Heart left ventricle (tissue), 16 donors: ENCODE data around the gene HMG20B. TPM values are rescaled to one million over a fixed set of nuclear protein-coding genes. Genes with fewer than 3 reads are reported as not detected.
A peak's percentile ranks its signal among the peaks of the same experiment; 100 is the strongest.

Experiments
- ATAC-seq, 4 donors: fragments of 200-7000 bp; cut with Tn5 transposase; one replicate each; pipeline ENCODE4 v1.9.1; 2020 to 2022; ENCODE audit warnings: moderate library complexity in 4 of 4, mild to moderate bottlenecking in 3 of 4, moderate number of reproducible peaks in 1 of 4
- DNase-seq, 5 donors: peaks; one replicate each; pipeline ENCODE4 v3.0.0-alpha.2; 2020
- H3K27ac ChIP-seq, 12 donors: fragments of 200-600 bp; sonication (generic) in 4 of 12; one replicate each; pipeline versions ENCODE4 v1.5.0 to v1.8.0; 2016 to 2022; ENCODE audit warnings: mild to moderate bottlenecking in 2 of 12
- H3K27me3 ChIP-seq, 9 donors: fragments of 200-600 bp; sonication (generic) in 2 of 9; one replicate each; pipeline versions ENCODE4 v1.5.1 to v1.8.0; 2016 to 2022; ENCODE audit warnings: mild to moderate bottlenecking in 3 of 9
- H3K36me3 ChIP-seq, 9 donors: fragments of 200-600 bp; sonication (generic) in 2 of 9; one replicate each; pipeline versions ENCODE4 v1.5.0 to v1.8.0; 2018 to 2022; ENCODE audit warnings: mild to moderate bottlenecking in 2 of 9
- H3K4me1 ChIP-seq, 12 donors: fragments of 200-600 bp; sonication (generic) in 4 of 12; one replicate each; pipeline versions ENCODE4 v1.5.0 to v1.8.0; 2016 to 2022; ENCODE audit warnings: mild to moderate bottlenecking in 3 of 12
- H3K4me3 ChIP-seq, 12 donors: fragments of 200-600 bp; sonication (generic) in 4 of 12; one replicate each; pipeline versions ENCODE4 v1.5.0 to v1.8.0; 2017 to 2022; ENCODE audit warnings: mild to moderate bottlenecking in 9 of 12, moderate library complexity in 4 of 12
- H3K9me3 ChIP-seq, 12 donors: fragments of 200-600 bp; sonication (generic) in 4 of 12; one replicate each; pipeline versions ENCODE4 v1.5.0 to v1.8.0; 2016 to 2022; ENCODE audit warnings: mild to moderate bottlenecking in 1 of 12
- POLR2A ChIP-seq, 2 donors: fragments of 450-650 bp; IDR thresholded peaks; one replicate each; pipeline ENCODE4 v1.6.1; 2017; ENCODE audit warnings: antibody characterized with exemption in 2 of 2, mild to moderate bottlenecking in 2 of 2, moderate library complexity in 2 of 2
- WGBS, 4 donors: extraction: QIAGEN DNeasy Blood & Tissue Kit in 2 of 4; methylation state at CpG; one replicate each; pipeline versions ENCODE4 v1.1.5 to v1.1.7; 2013 to 2018; 5-methylcytosine and 5-hydroxymethylcytosine counted together
- intact Hi-C, 10 donors: fragments of 100-400 bp; cut with DNase I; formaldehyde crosslinking; loops; one replicate each; pipeline versions ENCODE4 v1.11.1 to v1.14.2; 2022
- long read RNA-seq, 3 donors: library from polyadenylated mRNA; unstranded; transcript quantifications; one replicate each; pipeline ENCODE4 v2.0.0, GENCODE V29; 2020 to 2021
- polyA plus RNA-seq, 2 donors: library from polyadenylated mRNA; stranded (reverse); fragments of 200-250 nt; gene quantifications; one replicate each; pipeline ENCODE4 v1.2.3, GENCODE V29; 2013
- total RNA-seq, 9 donors: library from RNA; depleted of rRNA in 2 of 9; stranded (reverse); fragments of >200 nt in 2 of 9; fragmentation: NEBNext Ultra II Directional in 3 of 9; extraction: Animal tissue kit (Norgen Biotek cat#: 25700) in 3 of 9; gene quantifications; one replicate each; pipeline versions ENCODE4 v1.1.0 to v1.2.4, GENCODE V29; 2016 to 2023
- TF ChIP-seq, protein P1 (sequence below), 12 donors: fragments of 200-600 bp; sonication (generic) in 4 of 12; IDR thresholded peaks; one replicate each; pipeline versions ENCODE4 v1.5.0 to v1.8.0; 2018 to 2022; ENCODE audit warnings: antibody characterized with exemption in 12 of 12, mild to moderate bottlenecking in 5 of 12
- donor health status: ischemic (EF 13 %, LVEDD 7.1; RV severe dilation, severe dysfunction).
- donor health status: healthy with polysubstance abuse.
- donor health status: DM: no; HTN: yes; CAD: no.
- donor health status: DM: no; HTN: no; CAD: no.
- donor health status: ischemic (EF 25% LVEDD 6.9; RV normal size, moderate dysfunction).
- donor health status: ischemic (EF 25% LVEDD 5.7; RV mildly dilated, moderate dysfunction).
- donor health status: healthy.
- donor health status: DM: yes; HTN: yes; CAD: no.
- donor health status: ischemic (EF 35%, LVEDD 5.7; RV mildly dilated, moderate dysfunction).
- donor health status: nonischemic (EF 11% LVEDD 7.7; RV severe dilation, severe dysfunction).
- donor health status: DM: yes; HTN: yes; CAD: no.
- donor health status: PGD.
- donor health status: ischemic (EF 29% LVEDD 5.4; RV normal size, mild dysfunction).
- donor health status: nonischemic (EF 23%, LVEDD 6.1; RV moderate dilation, normal function).

Gene HMG20B
- total RNA-seq (10 to 100 TPM; 24.8 to 65.6 (median 35.4) TPM), polyA plus RNA-seq (10 to 100 TPM; 48.8 to 68.6 TPM)
- long read RNA-seq, donor 1, transcript HMG20B-202 (10 exons, 1,596 nt) = major isoform, 70 of 90 reads
- long read RNA-seq, donor 1, partial matches to known transcripts = 7 of 90 reads
- long read RNA-seq, donor 1, other reads (novel, unspliced or antisense) = 13 of 90 reads
- long read RNA-seq, donor 2, transcript HMG20B-202 (10 exons, 1,596 nt) = major isoform, 358 of 407 reads
- long read RNA-seq, donor 2, partial matches to known transcripts = 30 of 407 reads
- long read RNA-seq, donor 2, other reads (novel, unspliced or antisense) = 19 of 407 reads
- long read RNA-seq, donor 3, transcript HMG20B-202 (10 exons, 1,596 nt) = major isoform, 81 of 116 reads
- long read RNA-seq, donor 3, partial matches to known transcripts = 19 of 116 reads
- long read RNA-seq, donor 3, other reads (novel, unspliced or antisense) = 16 of 116 reads

DNA sequence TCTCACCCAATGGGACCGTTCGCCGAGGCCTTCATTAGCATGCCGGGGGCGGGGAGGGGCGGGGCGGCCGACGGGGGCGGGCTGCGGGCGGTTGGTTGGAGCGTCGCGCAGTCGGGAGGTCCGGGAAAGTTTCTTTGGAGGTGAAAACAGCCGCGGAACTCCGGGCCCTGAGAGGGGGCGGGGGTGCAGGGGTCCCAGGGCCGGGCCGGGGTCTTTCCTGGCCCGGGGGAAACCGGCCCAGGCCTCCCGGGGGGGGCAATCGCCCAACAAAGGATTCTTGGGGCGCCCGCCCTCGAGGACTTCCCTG, at the start of gene HMG20B:
Gene HMG20B, plus strand, starts transcription at position 90 of the 307 bp plus-strand sequence. CDS start 366 bp downstream, outside the sequence.
- intact Hi-C loops = loop anchor here in 2 of 10 donors (2.0 to 5.0 kb wide), 3 partner anchors 16 to 54 kb away; partner anchors contain the start of genes MFSD12 (in 2 of the 2) and CACTIN (in 1 of the 2)

DNA sequence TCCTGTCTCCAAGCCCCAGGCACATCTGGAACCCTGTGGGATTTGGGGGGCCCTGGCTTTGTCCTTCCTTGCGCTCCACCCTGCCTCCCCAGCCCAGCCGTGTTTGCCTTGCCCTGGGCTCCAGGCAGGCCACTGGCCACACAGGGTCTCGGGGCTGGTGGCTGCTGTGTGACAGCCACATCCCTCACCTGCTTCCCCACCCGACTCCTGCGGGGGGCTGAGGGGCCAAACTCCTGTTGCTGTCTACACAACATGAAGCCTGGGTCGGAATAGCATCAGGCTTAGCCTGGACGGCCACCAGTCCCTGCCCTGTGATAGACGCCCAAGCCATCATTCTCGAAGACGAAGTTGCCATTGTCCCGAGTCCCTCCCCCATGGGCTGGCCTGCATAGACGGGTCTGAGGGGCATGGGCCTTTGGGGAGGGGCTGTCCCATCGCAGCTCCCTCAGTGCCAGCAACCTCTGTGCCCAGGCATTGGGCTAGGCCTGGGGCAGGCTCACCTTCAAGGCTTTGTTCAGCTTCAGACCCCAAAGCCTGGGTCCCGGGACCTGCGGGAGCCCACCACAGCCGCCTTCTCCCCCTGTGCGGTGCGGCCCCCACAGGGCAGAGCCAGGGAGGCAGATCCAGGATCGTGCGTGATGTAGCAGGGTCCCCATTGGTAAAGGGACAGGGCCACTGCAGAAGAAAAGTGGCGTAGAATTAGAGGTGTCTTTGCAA, 49.2 kb upstream of the HMG20B start:
- WGBS, 4 donors = 87 to 94% (median 92%) methylated on average over 11 to 21 of the region's 21 CpGs
- Histone ChIP-seq H3K9me3 (no peaks in the 10 kb centered on the region), H3K27ac (no peak overlapping the region), H3K4me1 (peaks cover 0 to 10% (median 0%) of the 10 kb centered on the region in 12 donors), H3K4me3 (no peak overlapping the region), H3K27me3 (no peaks in the 10 kb centered on the region), H3K36me3 (peaks cover 0 to 90% (median 53%) of the 10 kb centered on the region in 9 donors)
- ATAC-seq (no peak), DNase-seq (no peak)
- intact Hi-C loops = no loop called here
- TF ChIP-seq POLR2A (IDR thresholded peaks at IDR 0.05) = no peak
- TF ChIP-seq, protein P1, sequence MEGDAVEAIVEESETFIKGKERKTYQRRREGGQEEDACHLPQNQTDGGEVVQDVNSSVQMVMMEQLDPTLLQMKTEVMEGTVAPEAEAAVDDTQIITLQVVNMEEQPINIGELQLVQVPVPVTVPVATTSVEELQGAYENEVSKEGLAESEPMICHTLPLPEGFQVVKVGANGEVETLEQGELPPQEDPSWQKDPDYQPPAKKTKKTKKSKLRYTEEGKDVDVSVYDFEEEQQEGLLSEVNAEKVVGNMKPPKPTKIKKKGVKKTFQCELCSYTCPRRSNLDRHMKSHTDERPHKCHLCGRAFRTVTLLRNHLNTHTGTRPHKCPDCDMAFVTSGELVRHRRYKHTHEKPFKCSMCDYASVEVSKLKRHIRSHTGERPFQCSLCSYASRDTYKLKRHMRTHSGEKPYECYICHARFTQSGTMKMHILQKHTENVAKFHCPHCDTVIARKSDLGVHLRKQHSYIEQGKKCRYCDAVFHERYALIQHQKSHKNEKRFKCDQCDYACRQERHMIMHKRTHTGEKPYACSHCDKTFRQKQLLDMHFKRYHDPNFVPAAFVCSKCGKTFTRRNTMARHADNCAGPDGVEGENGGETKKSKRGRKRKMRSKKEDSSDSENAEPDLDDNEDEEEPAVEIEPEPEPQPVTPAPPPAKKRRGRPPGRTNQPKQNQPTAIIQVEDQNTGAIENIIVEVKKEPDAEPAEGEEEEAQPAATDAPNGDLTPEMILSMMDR (IDR thresholded peaks at IDR 0.05) = no peak

More for the DNA sequence above, at the start of gene HMG20B:
- Histone ChIP-seq H3K9me3 (no peaks in the 10 kb centered on the region), H3K27ac (peak within 1 kb of the TSS in 11 of 12 donors; percentile 36 to 86 (median 79)), H3K36me3 (peaks cover 0 to 9% (median 0%) of the 10 kb centered on the region in 9 donors), H3K27me3 (no peaks in the 10 kb centered on the region), H3K4me3 (peak within 1 kb of the TSS; percentile 62 to 98 (median 94)), H3K4me1 (peaks cover 0 to 37% (median 22%) of the 10 kb centered on the region in 12 donors)
- no peak for ATAC-seq
- peak in 1 of 2 donors; percentile 38 for TF ChIP-seq POLR2A (IDR thresholded peaks at IDR 0.05)
- TF ChIP-seq, protein P1 (IDR thresholded peaks at IDR 0.05) = no peak
- no peak for DNase-seq
- WGBS, 4 donors = 0 to 1% (median 0%) methylated on average over 3 to 30 of the region's 30 CpGs

DNA sequence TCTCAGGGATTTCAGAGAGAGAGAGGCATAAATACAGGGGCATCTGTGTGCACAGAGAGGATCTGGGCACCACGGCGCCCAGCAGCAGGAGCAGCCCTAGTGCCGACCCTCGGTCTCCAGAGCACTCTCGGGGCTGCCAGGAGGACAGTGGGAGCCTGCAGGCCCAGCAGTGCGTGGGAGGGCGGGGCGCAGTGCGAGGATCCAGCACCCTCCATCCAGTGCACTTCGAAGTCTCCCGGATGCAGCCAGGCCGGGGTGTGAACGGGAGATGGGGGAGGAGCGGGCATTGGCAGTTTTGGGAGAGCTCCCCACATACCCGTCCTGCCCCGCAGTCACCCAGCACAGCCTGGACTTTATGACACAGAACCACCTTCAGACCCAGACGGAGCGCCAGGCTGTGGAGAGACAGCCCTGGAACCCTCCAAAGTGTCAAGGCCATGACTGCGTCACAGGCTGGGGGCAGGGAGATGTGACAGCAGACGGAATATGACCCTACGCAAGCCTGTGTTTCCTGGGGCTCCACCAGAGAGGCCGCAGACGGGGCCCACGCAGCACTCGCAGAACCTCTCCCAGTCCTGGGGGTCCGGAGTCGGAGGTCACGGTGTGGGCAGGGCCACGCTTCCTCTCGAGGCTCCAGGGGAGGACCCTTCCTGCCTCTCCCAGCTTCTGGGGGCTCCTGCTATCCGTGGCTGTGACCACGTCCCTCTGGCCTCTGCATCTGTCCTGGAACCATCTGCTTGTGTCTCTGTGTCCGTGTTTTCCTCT, 48.5 kb upstream of the HMG20B start:
- intact Hi-C loops = no loop called here
- Histone ChIP-seq H3K4me1 (peaks cover 0 to 10% (median 0%) of the 10 kb centered on the region in 12 donors), H3K36me3 (peaks cover 0 to 85% (median 53%) of the 10 kb centered on the region in 9 donors), H3K4me3 (no peak overlapping the region), H3K27ac (no peak overlapping the region), H3K27me3 (no peaks in the 10 kb centered on the region), H3K9me3 (no peaks in the 10 kb centered on the region)
- TF ChIP-seq, protein P1 (IDR thresholded peaks at IDR 0.05) = no peak
- TF ChIP-seq POLR2A (IDR thresholded peaks at IDR 0.05) = no peak
- 93 to 94% (median 93%) methylated on average over 28 to 33 of the region's 33 CpGs for WGBS, 4 donors
- ATAC-seq (no peak), DNase-seq (no peak)
